GM21737 (cell line): ENCODE measurements around the gene GPC5.
"Not testable (repeated sequence)": the region's sequence is repeated elsewhere in the genome, so short reads cannot be mapped to it uniquely, and the experiment has no call there.

Experiments used
- ATAC-seq: cut with Tn5 transposase; IDR thresholded peaks from one replicate; pipeline ENCODE4 v1.9.1; 2021; ENCODE audit warnings: mild to moderate bottlenecking, moderate library complexity; ENCODE audit not compliant: unreplicated experiment

The GPC5 gene

GRCh38 chr13:91368676-91369440 lies 29.6 kb upstream of the GPC5 start:
- no peak for ATAC-seq

GRCh38 chr13:91369441-91369831 lies 29.0 kb upstream of the GPC5 start:
- no peak for ATAC-seq

- ATAC-seq = no peak
Observed at GRCh38 chr13:91370501-91370900, 27.9 kb upstream of the GPC5 start.

GRCh38 chr13:91372911-91373310 lies 25.5 kb upstream of the GPC5 start:
- ATAC-seq = no peak

- peak; percentile 94 for ATAC-seq
Observed at GRCh38 chr13:91375116-91375729, 23.2 kb upstream of the GPC5 start.

- no peak for ATAC-seq
Observed at GRCh38 chr13:91381371-91381770, 17.1 kb upstream of the GPC5 start.

- no peak for ATAC-seq
Observed at GRCh38 chr13:91383836-91384235, 14.6 kb upstream of the GPC5 start.

GRCh38 chr13:91384896-91385295 lies 13.5 kb upstream of the GPC5 start:
- ATAC-seq = no peak

- no peak for ATAC-seq
Observed at GRCh38 chr13:91389186-91389585, 9.2 kb upstream of the GPC5 start.

- ATAC-seq = no peak
Observed at GRCh38 chr13:91397595-91397994, 826 bp upstream of the GPC5 start.

- ATAC-seq = no peak
Observed at GRCh38 chr13:91399189-91400062, 1.0 kb downstream of the GPC5 start.

GRCh38 chr13:91400063-91400399 lies 1.6 kb downstream of the GPC5 start:
- ATAC-seq = no peak

GRCh38 chr13:91400671-91401070 lies 2.2 kb downstream of the GPC5 start:
- no peak for ATAC-seq

GRCh38 chr13:91401920-91402319 lies 3.5 kb downstream of the GPC5 start:
- no peak for ATAC-seq

GRCh38 chr13:91405240-91405639 lies 6.8 kb downstream of the GPC5 start:
- ATAC-seq = no peak

- ATAC-seq = no peak
Observed at GRCh38 chr13:91406619-91407018, 8.2 kb downstream of the GPC5 start.

GRCh38 chr13:91408971-91409370 lies 10.6 kb downstream of the GPC5 start:
- ATAC-seq = no peak

- not testable (repeated sequence) for ATAC-seq
Observed at GRCh38 chr13:91416579-91416978, 18.2 kb downstream of the GPC5 start.

GRCh38 chr13:91417660-91418325 lies 19.4 kb downstream of the GPC5 start:
- no peak for ATAC-seq

GRCh38 chr13:91426913-91427312 lies 28.5 kb downstream of the GPC5 start:
- ATAC-seq = no peak

- not testable (repeated sequence) for ATAC-seq
Observed at GRCh38 chr13:91438674-91439073, 40.3 kb downstream of the GPC5 start.
